Ovary (tissue), 9 donors: ENCODE measurements around the gene RAB40B. TPM values are rescaled to one million over a fixed set of nuclear protein-coding genes. Genes with fewer than 3 reads are reported as not detected.

ENCODE experiments used
- DNase-seq, 5 donors: peaks; one replicate each; pipeline ENCODE4 v3.0.0-alpha.2; 2019 to 2020
- H3K27ac ChIP-seq, 2 donors: fragments of 200-600 bp; one replicate each; pipeline versions ENCODE4 v1.5.1 to v1.8.0; 2019 to 2022
- H3K27me3 ChIP-seq: fragments of 200-600 bp; one replicate; pipeline ENCODE4 v1.8.0; 2022
- H3K36me3 ChIP-seq: fragments of 200-600 bp; sonication (generic); one replicate; pipeline ENCODE4 v1.5.1; 2019
- H3K4me1 ChIP-seq: one replicate; pipeline ENCODE4 v1.8.1; 2013; ENCODE audit warnings: mild to moderate bottlenecking, moderate library complexity; ENCODE audit not compliant: insufficient read depth
- H3K4me3 ChIP-seq: fragments of 200-600 bp; sonication (generic); one replicate; pipeline ENCODE4 v1.5.1; 2017
- H3K9me3 ChIP-seq, 2 donors: fragments of 200-600 bp in 1 of 2; sonication (generic) in 1 of 2; one replicate each; pipeline versions ENCODE4 v1.5.1 to v1.8.1; 2013 to 2019; ENCODE audit warnings: mild to moderate bottlenecking in 1 of 2, moderate library complexity in 1 of 2
- CTCF ChIP-seq, 3 donors: fragments of 450-650 bp in 2 of 3; fragments of 200-600 bp in 1 of 3; IDR thresholded peaks; one replicate each; pipeline versions ENCODE4 v1.5.1 to v1.8.0; 2016 to 2022; ENCODE audit warnings: antibody characterized with exemption in 3 of 3, mild to moderate bottlenecking in 1 of 3
- EP300 ChIP-seq: sonication (generic); formaldehyde crosslinking; IDR thresholded peaks from one replicate; pipeline ENCODE4 v1.6.1; 2017; ENCODE audit warnings: antibody characterized with exemption
- POLR2A ChIP-seq: fragments of 450-650 bp; IDR thresholded peaks from one replicate; pipeline ENCODE4 v1.6.1; 2017; ENCODE audit warnings: antibody characterized with exemption, mild to moderate bottlenecking, moderate library complexity
- WGBS, 3 donors: extraction: QIAGEN DNeasy Blood & Tissue Kit in 1 of 3; methylation state at CpG; one replicate each; pipeline versions ENCODE4 v1.1.5 to v1.1.7; 2013 to 2017; 5-methylcytosine and 5-hydroxymethylcytosine counted together
- intact Hi-C, 4 donors: fragments of 100-400 bp; cut with DNase I; formaldehyde crosslinking; loops; one replicate each; pipeline versions ENCODE4 v1.11.0 to v1.15.1; 2022 to 2023
- polyA plus RNA-seq, 2 donors: library from polyadenylated mRNA; stranded (reverse); fragments of 200-250 nt in 1 of 2; fragments of 350-450 nt in 1 of 2; fragmentation: Illumina TruSeq in 1 of 2; extraction: RNeasy Lipid Tissue Mini Kit (QIAGEN cat#74804) in 1 of 2; gene quantifications; one replicate each; pipeline ENCODE4 v1.2.3, GENCODE V29; 2013 to 2014
- total RNA-seq, 7 donors: library from RNA; depleted of rRNA in 2 of 7; stranded (reverse); fragments of >200 nt in 2 of 7; fragmentation: NEBNext Ultra II Directional in 3 of 7; extraction: Animal tissue kit (Norgen Biotek cat#: 25700) in 3 of 7; gene quantifications; one replicate each; pipeline versions ENCODE4 v1.1.0 to v1.2.4, GENCODE V29; 2016 to 2023
- donor health status: DM: no; HTN: no; CAD: no; lungs with moderate emphysema.
- donor health status: DM: no; HTN: no; CAD: no.
- donor health status: Bipolar disorder and iron deficiency.
- donor health status: DM: yes; HTN: yes; CAD: no.
- donor health status: DM: no; HTN: no; CAD: no.
- donor health status: DM: yes; HTN: yes; CAD: no.

Gene RAB40B
- total and polyA plus RNA-seq, 9 donors, result 9.2 to 25.9 (median 14.9) TPM

GRCh38 chr17:82716203-82717010 lies 17.9 kb upstream of the RAB40B start, which contains the start of gene FN3KRP:
Gene FN3KRP, plus strand, starts transcription at chr17:82716706. Its CDS starts 50 bp downstream, at chr17:82716756.
- 0 to 1% (median 0%) methylated on average over 31 to 75 of the region's 75 CpGs for WGBS, 3 donors
- H3K9me3 ChIP-seq, result no peaks in the 10 kb centered on the region
- no peaks in the 10 kb centered on the region for H3K27me3 ChIP-seq
- no peaks in the 10 kb centered on the region for H3K36me3 ChIP-seq
- peaks cover 16% of the 10 kb centered on the region for H3K4me1 ChIP-seq
- peak; percentile 44 for TF ChIP-seq POLR2A
- TF ChIP-seq CTCF (IDR thresholded peaks at IDR 0.05), result no peak
- TF ChIP-seq EP300, result no peak
- peak within 1 kb of the TSS; percentile 58 for H3K4me3 ChIP-seq
- intact Hi-C loops, result loop anchor here in 1 of 4 donors (2.0 kb wide), 1 partner anchor 18 kb away; the partner anchor contains the start of gene FN3K
- H3K27ac ChIP-seq, result peak within 1 kb of the TSS in 1 of 2 donors; percentile 43
- peak; percentile 92 to 97 (median 96) for DNase-seq

GRCh38 chr17:82713071-82713723 lies 14.7 kb upstream of the RAB40B start:
- no peaks in the 10 kb centered on the region for H3K9me3 ChIP-seq
- 83 to 86% (median 85%) methylated on average over 34 to 35 of the region's 35 CpGs for WGBS, 3 donors
- peaks cover 14% of the 10 kb centered on the region for H3K4me1 ChIP-seq
- DNase-seq, result no peak
- no peaks in the 10 kb centered on the region for H3K27me3 ChIP-seq
- no peaks in the 10 kb centered on the region for H3K36me3 ChIP-seq
- no peak overlapping the region for H3K4me3 ChIP-seq
- no peak overlapping the region for H3K27ac ChIP-seq
- intact Hi-C loops, result no loop called here
- TF ChIP-seq POLR2A (no peak), EP300 (no peak), CTCF (IDR thresholded peaks at IDR 0.05) (no peak)

- intact Hi-C loops, result no loop called here
- WGBS, 3 donors, result 54 to 65% (median 55%) methylated on average over 29 of the region's 29 CpGs
Observed at GRCh38 chr17:82710499-82711232, 12.2 kb upstream of the RAB40B start.

More at GRCh38 chr17:82710499-82711232, 12.2 kb upstream of the RAB40B start:
- Histone ChIP-seq H3K9me3 (no peaks in the 10 kb centered on the region), H3K4me1 (peaks cover 2% of the 10 kb centered on the region), H3K27ac (no peak overlapping the region), H3K4me3 (no peak overlapping the region), H3K36me3 (no peaks in the 10 kb centered on the region), H3K27me3 (no peaks in the 10 kb centered on the region)
- DNase-seq, result no peak
- TF ChIP-seq CTCF (IDR thresholded peaks at IDR 0.05) (no peak), EP300 (no peak), POLR2A (no peak)
